ENCODE measurements around the gene MFN2.

- no peak for TF ChIP-seq CTCF (IDR thresholded peaks at IDR 0.05; ENCODE audit: poor library complexity, severe bottlenecking)
- TF ChIP-seq REST (IDR thresholded peaks at IDR 0.05; ENCODE audit: borderline replicate concordance), result no peak
- no peak for TF ChIP-seq EZH2 (IDR thresholded peaks at IDR 0.05; ENCODE audit: borderline replicate concordance, insufficient read depth, low read length, poor library complexity, severe bottlenecking)
- no peak for TF ChIP-seq POLR2AphosphoS5 (IDR thresholded peaks at IDR 0.05)
- no peak for TF ChIP-seq TAF1 (IDR thresholded peaks at IDR 0.05; ENCODE audit: low read depth)
- TF ChIP-seq SMC3 (conservative IDR thresholded peaks at IDR 0.05; ENCODE audit: poor library complexity), result no peak
These were observed 4.9 kb downstream of the MFN2 start for GRCh38 chr1:11985171-11985570.

Measured in neural cell (in vitro differentiated cells).